OCI-LY3 (cell line): Measurements from ENCODE around the gene ZDHHC14.

Experiments used
- H2AFZ ChIP-seq: fragments of 200-600, 300-600 bp; shearing (Covaris generic); 2 replicates; pipeline ENCODE4 v1.6.0; 2014; ENCODE audit warnings: antibody characterized with exemption, low read depth, low read length
- H3K27ac ChIP-seq: fragments of 200-600, 300-600 bp; sonication (generic); 2 replicates; pipeline ENCODE4 v1.5.1; 2014; ENCODE audit warnings: mild to moderate bottlenecking, low read length, moderate library complexity, mixed read lengths
- H3K27me3 ChIP-seq: fragments of 200-600, 300-600 bp; sonication (generic); 2 replicates; pipeline ENCODE4 v1.6.1; 2014; ENCODE audit warnings: low read depth, low read length, mixed read lengths
- H3K36me3 ChIP-seq: fragments of 200-600, 300-600 bp; sonication (generic); replicated peaks from 2 replicates; pipeline ENCODE3; 2014; ENCODE audit warnings: low read depth, low read length, mixed read lengths
- H3K4me1 ChIP-seq: fragments of 300-600, 200-600 bp; sonication (generic); 2 replicates; pipeline ENCODE4 v1.6.1; 2014; ENCODE audit warnings: low read length, mixed read lengths
- H3K4me2 ChIP-seq: fragments of 200-600, 300-600 bp; sonication (generic); 2 replicates; pipeline ENCODE4 v1.6.1; 2014; ENCODE audit warnings: low read length, mixed read lengths
- H3K4me3 ChIP-seq: fragments of 300-600, 200-600 bp; sonication (generic); 2 replicates; pipeline ENCODE4 v1.5.1; 2014; ENCODE audit warnings: antibody characterized with exemption, mild to moderate bottlenecking, low read length, moderate library complexity
- H3K79me2 ChIP-seq: fragments of 300-600, 200-600 bp; shearing (Covaris generic); 2 replicates; pipeline ENCODE4 v1.6.1; 2014; ENCODE audit warnings: mild to moderate bottlenecking, low read length, mixed read lengths
- H3K9ac ChIP-seq: fragments of 300-600, 200-600 bp; shearing (Covaris generic); 2 replicates; pipeline ENCODE4 v1.6.0; 2014; ENCODE audit warnings: mild to moderate bottlenecking, low read length, moderate library complexity
- H3K9me3 ChIP-seq: fragments of 200-600, 300-600 bp; shearing (Covaris generic); 2 replicates; pipeline ENCODE4 v1.6.1; 2014; ENCODE audit warnings: low read length, mixed read lengths; ENCODE audit not compliant: insufficient read depth
- H4K20me1 ChIP-seq: fragments of 200-600, 300-600 bp; sonication (generic); 2 replicates; pipeline ENCODE4 v1.6.1; 2016; ENCODE audit warnings: low read length, mixed read lengths; ENCODE audit not compliant: insufficient read depth
- CTCF ChIP-seq: fragments of 200-600, 300-600 bp; sonication (generic); IDR thresholded peaks from 2 replicates; pipeline ENCODE4 v1.5.1; 2014; ENCODE audit warnings: antibody characterized with exemption, low read length, low read depth
- EZH2phosphoT487 ChIP-seq: fragments of 200-600 bp; shearing (Covaris generic); IDR thresholded peaks from 2 replicates; pipeline ENCODE4 v1.6.1; 2018; ENCODE audit warnings: antibody characterized with exemption, mixed run types, low read depth

ZDHHC14 gene

GRCh38 chr6:157604816-157605215, 223.8 kb downstream of the ZDHHC14 start:
- Histone ChIP-seq H3K4me1 (peaks cover 7% of the 10 kb centered on the region), H3K36me3 (no peaks in the 10 kb centered on the region), H3K9ac (no peak overlapping the region), H2AFZ (no peak overlapping the region), H3K27me3 (no peaks in the 10 kb centered on the region), H3K4me2 (no peak overlapping the region), H3K27ac (no peak overlapping the region), H3K4me3 (no peak overlapping the region), H3K79me2 (no peaks in the 10 kb centered on the region), H4K20me1 (no peaks in the 10 kb centered on the region), H3K9me3 (no peaks in the 10 kb centered on the region)
- TF ChIP-seq CTCF (no peak), EZH2phosphoT487 (no peak)

GRCh38 chr6:157605484-157605883, 224.5 kb downstream of the ZDHHC14 start:
- no peaks in the 10 kb centered on the region for H3K27me3 ChIP-seq
- no peak overlapping the region for H3K27ac ChIP-seq
- no peaks in the 10 kb centered on the region for H3K79me2 ChIP-seq
- no peak overlapping the region for H3K4me2 ChIP-seq
- peaks cover 7% of the 10 kb centered on the region for H3K4me1 ChIP-seq
- no peak for TF ChIP-seq EZH2phosphoT487
- TF ChIP-seq CTCF = no peak
- H3K9ac ChIP-seq = no peak overlapping the region
- no peak overlapping the region for H2AFZ ChIP-seq
- H3K4me3 ChIP-seq = no peak overlapping the region
- no peaks in the 10 kb centered on the region for H4K20me1 ChIP-seq
- no peaks in the 10 kb centered on the region for H3K9me3 ChIP-seq
- H3K36me3 ChIP-seq = no peaks in the 10 kb centered on the region

GRCh38 chr6:157606516-157606915, 225.5 kb downstream of the ZDHHC14 start:
- TF ChIP-seq EZH2phosphoT487 (no peak), CTCF (no peak)
- H3K36me3 ChIP-seq = no peaks in the 10 kb centered on the region
- no peaks in the 10 kb centered on the region for H3K79me2 ChIP-seq
- no peaks in the 10 kb centered on the region for H3K27me3 ChIP-seq
- no peak overlapping the region for H3K4me3 ChIP-seq
- H4K20me1 ChIP-seq = no peaks in the 10 kb centered on the region
- no peak overlapping the region for H3K27ac ChIP-seq
- no peaks in the 10 kb centered on the region for H3K9me3 ChIP-seq
- H2AFZ ChIP-seq = no peak overlapping the region
- no peak overlapping the region for H3K9ac ChIP-seq
- H3K4me2 ChIP-seq = no peak overlapping the region
- peaks cover 7% of the 10 kb centered on the region for H3K4me1 ChIP-seq

GRCh38 chr6:157607317-157608109, 226.5 kb downstream of the ZDHHC14 start:
- TF ChIP-seq CTCF (no peak), EZH2phosphoT487 (no peak)
- H2AFZ ChIP-seq = no peak overlapping the region
- H3K9me3 ChIP-seq = no peaks in the 10 kb centered on the region
- H3K27me3 ChIP-seq = no peaks in the 10 kb centered on the region
- no peak overlapping the region for H3K9ac ChIP-seq
- H3K4me1 ChIP-seq = peaks cover 7% of the 10 kb centered on the region
- H3K79me2 ChIP-seq = no peaks in the 10 kb centered on the region
- H3K4me3 ChIP-seq = no peak overlapping the region
- peak overlapping the region; percentile 21; the same call in 1 of the 2 replicates for H3K4me2 ChIP-seq
- no peaks in the 10 kb centered on the region for H4K20me1 ChIP-seq
- H3K36me3 ChIP-seq = no peaks in the 10 kb centered on the region
- no peak overlapping the region for H3K27ac ChIP-seq
